ENCODE results near the gene VPS25. TPM values are rescaled to one million over a fixed set of nuclear protein-coding genes. Genes with fewer than 3 reads are reported as not detected.

VPS25 gene
- total and polyA plus RNA-seq, 9 of the 15 experiments (the other 6 are each of a cell fraction or from before 2014, with no cell fraction given), result 123 to 352 (median 180) TPM

GRCh38 chr17:42779936-42780850 is 6.9 kb downstream of the VPS25 start, which contains the start of gene WNK4 (continued):
- TF ChIP-seq TOE1 (IDR thresholded peaks at IDR 0.05; ENCODE audit: borderline replicate concordance) (peak; percentile 64; the same call in 1 of the 2 replicates), TOE1 (CRISPR knock-in tag; IDR thresholded peaks at IDR 0.05; ENCODE audit: borderline replicate concordance, low read depth) (no peak), ATF1 (CRISPR knock-in tag; IDR thresholded peaks at IDR 0.05) (no peak), ATF1 (tag; IDR thresholded peaks at IDR 0.05) (peak; percentile 72), ZNF316 (IDR thresholded peaks at IDR 0.05) (no peak), TCF15 (CRISPR knock-in tag; IDR thresholded peaks at IDR 0.05) (no peak), TFAP4 (CRISPR knock-in tag; IDR thresholded peaks at IDR 0.05; ENCODE audit: borderline replicate concordance) (peak; percentile 67; the same call in 1 of the 2 replicates), ZEB2 (IDR thresholded peaks at IDR 0.05) (peak; percentile 78), SAFB2 (IDR thresholded peaks at IDR 0.05; ENCODE audit: borderline replicate concordance, low read depth, low read length, severe bottlenecking) (no peak), ZBTB40 (IDR thresholded peaks at IDR 0.05) (no peak), ZBTB40 (CRISPR knock-in tag; IDR thresholded peaks at IDR 0.05) (no peak), RUNX1 (IDR thresholded peaks at IDR 0.05; ENCODE audit: low read depth) (peak; percentile 93), BCOR (IDR thresholded peaks at IDR 0.05) (peak; percentile 81)
- TF ChIP-seq, protein P1, sequence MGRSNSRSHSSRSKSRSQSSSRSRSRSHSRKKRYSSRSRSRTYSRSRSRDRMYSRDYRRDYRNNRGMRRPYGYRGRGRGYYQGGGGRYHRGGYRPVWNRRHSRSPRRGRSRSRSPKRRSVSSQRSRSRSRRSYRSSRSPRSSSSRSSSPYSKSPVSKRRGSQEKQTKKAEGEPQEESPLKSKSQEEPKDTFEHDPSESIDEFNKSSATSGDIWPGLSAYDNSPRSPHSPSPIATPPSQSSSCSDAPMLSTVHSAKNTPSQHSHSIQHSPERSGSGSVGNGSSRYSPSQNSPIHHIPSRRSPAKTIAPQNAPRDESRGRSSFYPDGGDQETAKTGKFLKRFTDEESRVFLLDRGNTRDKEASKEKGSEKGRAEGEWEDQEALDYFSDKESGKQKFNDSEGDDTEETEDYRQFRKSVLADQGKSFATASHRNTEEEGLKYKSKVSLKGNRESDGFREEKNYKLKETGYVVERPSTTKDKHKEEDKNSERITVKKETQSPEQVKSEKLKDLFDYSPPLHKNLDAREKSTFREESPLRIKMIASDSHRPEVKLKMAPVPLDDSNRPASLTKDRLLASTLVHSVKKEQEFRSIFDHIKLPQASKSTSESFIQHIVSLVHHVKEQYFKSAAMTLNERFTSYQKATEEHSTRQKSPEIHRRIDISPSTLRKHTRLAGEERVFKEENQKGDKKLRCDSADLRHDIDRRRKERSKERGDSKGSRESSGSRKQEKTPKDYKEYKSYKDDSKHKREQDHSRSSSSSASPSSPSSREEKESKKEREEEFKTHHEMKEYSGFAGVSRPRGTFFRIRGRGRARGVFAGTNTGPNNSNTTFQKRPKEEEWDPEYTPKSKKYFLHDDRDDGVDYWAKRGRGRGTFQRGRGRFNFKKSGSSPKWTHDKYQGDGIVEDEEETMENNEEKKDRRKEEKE (IDR thresholded peaks at IDR 0.05; ENCODE audit: borderline replicate concordance in 1 of 2, control insufficient read depth in 1 of 2, low read depth in 2 of 2, low read length in 1 of 2), result 0 out of 4 replicates have a peak, but pooled peaks of 1 of the 2 experiments have one; percentile 72
